NCI-H526 (cell line): ENCODE data around the gene FOXD1.
"Not testable (repeated sequence)": the region's sequence is repeated elsewhere in the genome, so short reads cannot be mapped to it uniquely, and the experiment has no call there.

Experiments
- DNase-seq, 2 experiments: peaks; one replicate each; lab custom pipeline; 2025; lab: John Stamatoyannopoulos, UW

Gene FOXD1

GRCh38 chr5:73417303-73418034 is 31.1 kb downstream of the FOXD1 start:
- no peak for DNase-seq

- no peak for DNase-seq
Measured at GRCh38 chr5:73415617-73416016, 33.0 kb downstream of the FOXD1 start.

- DNase-seq: no peak
Measured at GRCh38 chr5:73415171-73415570, 33.4 kb downstream of the FOXD1 start.

- no peak for DNase-seq
Measured at GRCh38 chr5:73412597-73412988, 36.0 kb downstream of the FOXD1 start.

- no peak for DNase-seq
Measured at GRCh38 chr5:73411936-73412596, 36.5 kb downstream of the FOXD1 start.

GRCh38 chr5:73409927-73410326 is 38.6 kb downstream of the FOXD1 start:
- DNase-seq: not testable (repeated sequence)

- no peak for DNase-seq
Measured at GRCh38 chr5:73405691-73406090, 42.9 kb downstream of the FOXD1 start.

GRCh38 chr5:73399775-73400174 is 48.8 kb downstream of the FOXD1 start:
- DNase-seq: no peak
